Renal pelvis (tissue), 1 donor: Measurements from ENCODE around the gene MTCL3.

Experiments used
- DNase-seq: peaks from one replicate; pipeline ENCODE4 v3.0.0-alpha.2; 2013

The MTCL3 gene

GRCh38 chr6:127515234-127515793, 3.8 kb downstream of the MTCL3 start:
- DNase-seq: no peak

GRCh38 chr6:127514773-127515227, 4.3 kb downstream of the MTCL3 start:
- DNase-seq: peak; percentile 42

GRCh38 chr6:127514179-127514772, 4.9 kb downstream of the MTCL3 start:
- no peak for DNase-seq

- DNase-seq: no peak
These were observed 5.7 kb downstream of the MTCL3 start for GRCh38 chr6:127513425-127513824.

- no peak for DNase-seq
These were observed 8.3 kb downstream of the MTCL3 start for GRCh38 chr6:127510876-127511275.

GRCh38 chr6:127506894-127507293, 12.2 kb downstream of the MTCL3 start:
- no peak for DNase-seq

- DNase-seq: no peak
These were observed 16.1 kb downstream of the MTCL3 start for GRCh38 chr6:127503022-127503421.

GRCh38 chr6:127497410-127497809, 21.7 kb downstream of the MTCL3 start:
- DNase-seq: no peak

GRCh38 chr6:127496471-127496870, 22.7 kb downstream of the MTCL3 start:
- DNase-seq: no peak

- DNase-seq: no peak
These were observed 24.8 kb downstream of the MTCL3 start for GRCh38 chr6:127494240-127494767.

- DNase-seq: no peak
These were observed 29.9 kb downstream of the MTCL3 start for GRCh38 chr6:127489248-127489647.

GRCh38 chr6:127486934-127487333, 32.2 kb downstream of the MTCL3 start:
- no peak for DNase-seq

GRCh38 chr6:127484212-127484863, 34.8 kb downstream of the MTCL3 start:
- DNase-seq: no peak

- no peak for DNase-seq
These were observed 35.6 kb downstream of the MTCL3 start for GRCh38 chr6:127483399-127484055.

- DNase-seq: no peak
These were observed 36.8 kb downstream of the MTCL3 start for GRCh38 chr6:127482325-127482724.

- no peak for DNase-seq
These were observed 37.5 kb downstream of the MTCL3 start for GRCh38 chr6:127481628-127482027.

- no peak for DNase-seq
These were observed 38.0 kb downstream of the MTCL3 start for GRCh38 chr6:127481111-127481510.

- DNase-seq: no peak
These were observed 41.5 kb downstream of the MTCL3 start for GRCh38 chr6:127477658-127478057.

- no peak for DNase-seq
These were observed 43.3 kb downstream of the MTCL3 start for GRCh38 chr6:127475823-127476176.

- DNase-seq: no peak
These were observed 43.9 kb downstream of the MTCL3 start for GRCh38 chr6:127475135-127475822.

- no peak for DNase-seq
These were observed 47.5 kb downstream of the MTCL3 start for GRCh38 chr6:127471379-127472255.
